H54 (cell line): ENCODE data around the gene OLFML2A.
A peak's percentile ranks its signal among the peaks of the same experiment; 100 is the strongest.

Experiments
- DNase-seq: peaks from one replicate; pipeline ENCODE4 v3.0.0; 2011; ENCODE audit warnings: low spot score, mixed read lengths; ENCODE audit not compliant: insufficient read length
- FAIRE-seq: peaks from 3 replicates; lab custom pipeline; 2011; peaks lifted over from hg19 to GRCh38; lab: Jason Lieb, UNC
- POLR2A ChIP-seq: IDR thresholded peaks from 2 replicates; pipeline ENCODE4 v1.6.1; 2011; ENCODE audit warnings: low read depth, mild to moderate bottlenecking, low read length

OLFML2A gene

GRCh38 chr9:124752967-124753366 lies 24.0 kb upstream of the OLFML2A start:
- DNase-seq (peak; percentile 58), FAIRE-seq (peak; percentile 100)
- TF ChIP-seq POLR2A = no peak

GRCh38 chr9:124754289-124754688 lies 22.6 kb upstream of the OLFML2A start:
- no peak for DNase-seq
- TF ChIP-seq POLR2A = no peak
- no peak for FAIRE-seq

GRCh38 chr9:124755061-124755460 lies 21.9 kb upstream of the OLFML2A start:
- no peak for DNase-seq
- no peak for TF ChIP-seq POLR2A
- FAIRE-seq = no peak

- TF ChIP-seq POLR2A = no peak
- DNase-seq = no peak
- peak; percentile 43 for FAIRE-seq
These were observed 20.9 kb upstream of the OLFML2A start for GRCh38 chr9:124756011-124756410.

- DNase-seq = no peak
- no peak for TF ChIP-seq POLR2A
- no peak for FAIRE-seq
These were observed 19.3 kb upstream of the OLFML2A start for GRCh38 chr9:124757616-124758015.

GRCh38 chr9:124758061-124758460 lies 18.9 kb upstream of the OLFML2A start:
- TF ChIP-seq POLR2A = no peak
- FAIRE-seq = peak; percentile 99
- no peak for DNase-seq

- no peak for FAIRE-seq
These were observed 18.2 kb upstream of the OLFML2A start for GRCh38 chr9:124758691-124759090.

GRCh38 chr9:124759327-124759726 lies 17.6 kb upstream of the OLFML2A start:
- no peak for TF ChIP-seq POLR2A
- FAIRE-seq (no peak), DNase-seq (no peak)

More at GRCh38 chr9:124758691-124759090, 18.2 kb upstream of the OLFML2A start:
- no peak for DNase-seq
- no peak for TF ChIP-seq POLR2A

GRCh38 chr9:124760719-124761118 lies 16.2 kb upstream of the OLFML2A start:
- peak; percentile 75 for FAIRE-seq
- no peak for DNase-seq
- TF ChIP-seq POLR2A = no peak

GRCh38 chr9:124761196-124761595 lies 15.7 kb upstream of the OLFML2A start:
- DNase-seq (no peak), FAIRE-seq (peak; percentile 96)
- no peak for TF ChIP-seq POLR2A

- TF ChIP-seq POLR2A = no peak
- no peak for FAIRE-seq
These were observed 15.2 kb upstream of the OLFML2A start for GRCh38 chr9:124761710-124762109.

GRCh38 chr9:124762633-124763032 lies 14.3 kb upstream of the OLFML2A start:
- DNase-seq = no peak
- no peak for TF ChIP-seq POLR2A
- FAIRE-seq = no peak

More at GRCh38 chr9:124761710-124762109, 15.2 kb upstream of the OLFML2A start:
- no peak for DNase-seq

GRCh38 chr9:124764774-124765438 lies 12.0 kb upstream of the OLFML2A start:
- no peak for TF ChIP-seq POLR2A
- FAIRE-seq = peak; percentile 99
- DNase-seq = no peak

- FAIRE-seq (no peak), DNase-seq (no peak)
- TF ChIP-seq POLR2A = no peak
These were observed 11.5 kb upstream of the OLFML2A start for GRCh38 chr9:124765439-124765835.

- FAIRE-seq (peak; percentile 95), DNase-seq (no peak)
- TF ChIP-seq POLR2A = no peak
These were observed 10.6 kb upstream of the OLFML2A start for GRCh38 chr9:124766326-124766725.
